Activated T-cell treated with anti-CD3 and anti-CD28 coated beads for 48 hours (primary cell): ENCODE data around the gene DHRS3.
"Not testable (repeated sequence)": the region's sequence is repeated elsewhere in the genome, so short reads cannot be mapped to it uniquely, and the experiment has no call there.

Experiments used
- DNase-seq: peaks from one replicate; pipeline ENCODE4 v3.0.0-alpha.2; 2020; ENCODE audit warnings: low read depth

DHRS3 gene

GRCh38 chr1:12573015-12573825 lies 44.8 kb downstream of the DHRS3 start:
- DNase-seq: no peak

DNA sequence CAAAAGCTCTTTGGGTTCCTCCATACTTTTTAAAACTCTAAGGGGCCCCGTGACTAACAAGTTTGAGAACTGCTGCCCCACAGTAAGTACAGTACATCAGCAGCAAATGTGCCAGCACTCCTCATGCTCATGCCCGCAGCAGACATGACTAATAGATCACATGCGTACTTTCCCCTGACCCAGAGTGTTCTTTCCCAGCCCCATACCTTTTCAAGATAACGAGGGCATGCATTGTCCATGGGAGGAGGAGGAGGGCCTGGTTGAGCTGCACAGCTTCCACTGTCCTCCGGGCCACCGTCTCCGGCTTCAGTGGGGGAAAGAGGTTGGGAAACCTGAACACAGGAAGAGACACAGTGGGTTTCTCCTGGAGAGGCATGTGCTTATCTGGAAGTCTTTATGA lies 45.5 kb downstream of the DHRS3 start:
- DNase-seq: no peak

DNA sequence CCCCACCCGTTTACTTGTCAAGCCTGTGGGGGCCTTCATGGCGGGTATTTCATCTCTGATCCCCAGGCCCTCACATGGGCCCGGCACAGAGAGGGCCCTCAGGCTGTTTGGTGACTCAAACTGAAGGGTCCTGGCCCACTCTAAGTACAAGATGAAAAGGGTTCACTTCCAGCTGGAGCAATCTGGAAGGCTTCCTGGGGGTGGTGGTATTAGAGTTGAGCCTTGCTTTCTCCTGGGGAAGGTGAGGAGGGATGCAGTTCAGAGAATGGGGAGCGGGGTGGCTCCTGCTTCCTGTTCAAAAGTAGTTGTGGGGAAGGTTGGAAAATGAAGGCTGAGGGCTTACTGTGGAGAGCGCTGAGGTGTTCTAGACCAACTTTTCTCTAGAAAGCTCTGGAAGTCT lies 47.7 kb downstream of the DHRS3 start:
- no peak for DNase-seq

- no peak for DNase-seq
Measured at GRCh38 chr1:12568009-12568767, 49.8 kb downstream of the DHRS3 start.

GRCh38 chr1:12567288-12567819 lies 50.7 kb downstream of the DHRS3 start:
- no peak for DNase-seq

GRCh38 chr1:12566484-12567287 lies 51.3 kb downstream of the DHRS3 start:
- DNase-seq: no peak

DNA sequence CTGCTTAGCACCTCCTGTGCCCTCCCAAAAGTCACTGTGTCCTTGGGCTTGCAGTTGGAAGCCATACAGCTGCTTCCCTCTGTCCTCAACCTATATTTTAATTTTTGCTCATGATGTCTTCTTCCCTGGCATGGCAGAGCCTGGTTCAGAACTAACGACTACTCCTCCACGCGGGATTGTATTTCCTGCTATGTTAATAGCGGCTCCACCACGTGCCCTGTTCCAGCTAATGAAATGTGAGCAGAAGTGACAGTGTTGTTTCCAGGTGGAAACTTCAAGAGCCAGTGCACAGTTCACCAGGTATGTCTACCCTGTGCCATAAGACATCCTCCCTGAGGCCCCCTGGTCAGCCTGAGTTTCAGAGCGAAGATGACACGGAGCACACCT lies 52.1 kb downstream of the DHRS3 start:
- no peak for DNase-seq

GRCh38 chr1:12565094-12565965 lies 52.7 kb downstream of the DHRS3 start:
- no peak for DNase-seq

DNA sequence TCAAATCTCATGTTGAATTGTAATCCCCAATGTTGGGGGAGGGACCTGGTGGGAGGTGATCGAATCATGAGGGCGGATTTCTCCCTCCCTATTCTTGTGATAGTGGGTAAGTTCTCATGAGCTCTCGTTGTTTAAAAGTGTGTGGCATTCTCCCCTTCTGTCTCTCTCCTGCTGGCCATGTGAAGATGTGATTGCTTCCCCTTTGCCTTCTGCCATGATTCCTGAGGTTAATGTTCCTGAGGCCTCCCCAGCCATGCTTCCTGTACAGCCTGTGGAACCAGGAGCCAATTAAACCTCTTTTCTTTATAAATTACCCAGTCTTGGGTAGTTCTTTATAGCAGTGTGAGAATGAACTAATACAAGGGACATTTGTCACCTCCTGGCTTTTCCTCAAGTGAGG lies 53.8 kb downstream of the DHRS3 start:
- not testable (repeated sequence) for DNase-seq

- DNase-seq: no peak
Measured at GRCh38 chr1:12562955-12563576, 54.9 kb downstream of the DHRS3 start.

DNA sequence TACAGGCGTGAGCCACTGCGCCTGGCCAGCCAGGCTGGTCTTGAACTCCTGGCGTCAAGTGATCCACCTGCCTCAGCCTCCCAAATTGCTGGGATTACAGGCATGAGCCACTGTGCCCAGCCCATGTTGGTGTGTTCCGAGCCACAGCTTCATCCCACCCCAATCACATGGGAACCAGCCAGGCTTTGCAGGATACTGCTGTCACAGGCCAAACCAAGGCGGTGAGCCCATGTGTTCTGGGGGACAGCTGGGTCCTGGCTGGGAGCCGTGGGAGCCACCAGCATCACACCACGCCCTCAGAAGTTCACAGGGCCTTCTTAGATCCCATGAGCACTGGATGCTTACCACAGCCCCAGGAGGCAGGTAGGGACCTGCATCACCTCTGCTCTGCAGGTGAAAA lies 56.9 kb downstream of the DHRS3 start:
- DNase-seq: no peak

GRCh38 chr1:12556957-12557935 lies 60.8 kb downstream of the DHRS3 start:
- DNase-seq: no peak

GRCh38 chr1:12556368-12556930 lies 61.6 kb downstream of the DHRS3 start:
- no peak for DNase-seq

- no peak for DNase-seq
Measured at GRCh38 chr1:12555411-12556367, 62.3 kb downstream of the DHRS3 start.

GRCh38 chr1:12554521-12555305 lies 63.3 kb downstream of the DHRS3 start:
- DNase-seq: no peak

- no peak for DNase-seq
Measured at GRCh38 chr1:12553963-12554362, 64.0 kb downstream of the DHRS3 start.
